ENCODE measurements around the gene TULP4. TPM values are rescaled to one million over a fixed set of nuclear protein-coding genes. Genes with fewer than 3 reads are reported as not detected.

Gene TULP4
- total RNA-seq, 1 experiment from 2014 or later: 21.5 TPM

GRCh38 chr6:158487495-158487894 lies 175.2 kb downstream of the TULP4 start:
- no peaks in the 10 kb centered on the region for H3F3A ChIP-seq (ENCODE audit: low read length, unreplicated experiment)
- H2AFZ ChIP-seq (ENCODE audit: low read length): no peak overlapping the region
- no peak overlapping the region for H3K4me2 ChIP-seq (ENCODE audit: low read length)
- intact Hi-C loops (cut with micrococcal nuclease): no loop called here
- no TSS peak for BruUV-seq (replicated peaks)
- no peaks in the 10 kb centered on the region for H3K27me3 ChIP-seq (ENCODE audit: low read length)
- TF ChIP-seq EZH2 (IDR thresholded peaks at IDR 0.05; ENCODE audit: low read length, unreplicated experiment): no peak
- no peak for TF ChIP-seq EZH2phosphoT487 (IDR thresholded peaks at IDR 0.05; ENCODE audit: borderline replicate concordance, low read length)
- no peak for TF ChIP-seq CTCF (conservative IDR thresholded peaks at IDR 0.05; ENCODE audit: low read depth, low read length)
- no peaks in the 10 kb centered on the region for H3K79me2 ChIP-seq (ENCODE audit: low read length)
- H3K9me3 ChIP-seq (ENCODE audit: low read length): no peaks in the 10 kb centered on the region
- POLR2A ChIA-PET (ENCODE audit: unreplicated experiment): no interaction called here
- no peak overlapping the region for H3K9ac ChIP-seq (ENCODE audit: low read length)
- no peaks in the 10 kb centered on the region for H3K36me3 ChIP-seq (ENCODE audit: low read depth, low read length)
- H4K20me1 ChIP-seq (ENCODE audit: low read length): no peaks in the 10 kb centered on the region
- no peak for ATAC-seq
- peaks cover 16% of the 10 kb centered on the region for H3K4me1 ChIP-seq (ENCODE audit: insufficient read depth, low read length)
- H3K9me2 ChIP-seq (replicated peaks; ENCODE audit: low read length): no peaks in the 10 kb centered on the region
- CTCF ChIA-PET: no interaction called here
- H3K27ac ChIP-seq (ENCODE audit: low read length): peak overlapping the region; percentile 13; the same call in 1 of the 2 replicates
- H3K4me3 ChIP-seq (ENCODE audit: low read length): no peak overlapping the region
- no peak for DNase-seq

GRCh38 chr6:158488065-158488464 lies 175.8 kb downstream of the TULP4 start:
- H3K4me2 ChIP-seq (ENCODE audit: low read length): 0 out of 2 replicates have a peak overlapping the region, but pooled peaks have one; percentile 14

More at GRCh38 chr6:158488065-158488464, 175.8 kb downstream of the TULP4 start:
- Histone ChIP-seq H3K9ac (ENCODE audit: low read length) (no peak overlapping the region), H3K4me3 (ENCODE audit: low read length) (no peak overlapping the region), H3K4me1 (ENCODE audit: insufficient read depth, low read length) (peaks cover 13% of the 10 kb centered on the region), H2AFZ (ENCODE audit: low read length) (no peak overlapping the region), H3K27me3 (ENCODE audit: low read length) (no peaks in the 10 kb centered on the region), H3K79me2 (ENCODE audit: low read length) (no peaks in the 10 kb centered on the region), H3K9me3 (ENCODE audit: low read length) (no peaks in the 10 kb centered on the region), H3K27ac (ENCODE audit: low read length) (peak overlapping the region; percentile 40), H4K20me1 (ENCODE audit: low read length) (no peaks in the 10 kb centered on the region), H3K36me3 (ENCODE audit: low read depth, low read length) (no peaks in the 10 kb centered on the region), H3F3A (ENCODE audit: low read length, unreplicated experiment) (no peaks in the 10 kb centered on the region), H3K9me2 (replicated peaks; ENCODE audit: low read length) (no peaks in the 10 kb centered on the region)
- intact Hi-C loops (cut with micrococcal nuclease): no loop called here
- CTCF ChIA-PET: interaction anchor here (0.6 kb wide), 1 partner anchor 440 kb away, joined by 3 read pairs; no protein-coding TSS in a partner anchor
- POLR2A ChIA-PET (ENCODE audit: unreplicated experiment): no interaction called here
- ATAC-seq (peak; percentile 99), DNase-seq (peak; percentile 85)
- BruUV-seq (replicated peaks): no TSS peak
- TF ChIP-seq EZH2phosphoT487 (IDR thresholded peaks at IDR 0.05; ENCODE audit: borderline replicate concordance, low read length): no peak
- no peak for TF ChIP-seq EZH2 (IDR thresholded peaks at IDR 0.05; ENCODE audit: low read length, unreplicated experiment)
- no peak for TF ChIP-seq CTCF (conservative IDR thresholded peaks at IDR 0.05; ENCODE audit: low read depth, low read length)

Measured in PC-3 (cell line).